SK-N-SH treated with all-trans-retinoic acid at 6 μM for 48 hours (cell line): ENCODE measurements around the gene FOXN3.
A peak's percentile ranks its signal among the peaks of the same experiment; 100 is the strongest.

ENCODE experiments used
- ATAC-seq: fragments of 200-7000 bp; cut with Tn5 transposase; 3 replicates; pipeline ENCODE4 v1.9.1; 2020; ENCODE audit warnings: mild to moderate bottlenecking, moderate library complexity
- ARNTL ChIP-seq: fragments of 450-650 bp; formaldehyde crosslinking; IDR thresholded peaks from 2 replicates; pipeline ENCODE4 v1.5.0; 2020; ENCODE audit warnings: low read depth, mild to moderate bottlenecking, moderate library complexity, borderline replicate concordance
- BACH2 ChIP-seq: fragments of 250-450 bp; sonication (Bioruptor Pico); IDR thresholded peaks from 2 replicates; pipeline ENCODE4 v1.9.0; 2021; ENCODE audit warnings: mild to moderate bottlenecking, borderline replicate concordance
- CSDC2 ChIP-seq: fragments of 250-450 bp; sonication (Bioruptor Pico); IDR thresholded peaks from 2 replicates; pipeline ENCODE4 v1.5.0; 2020; ENCODE audit warnings: mild to moderate bottlenecking, moderate library complexity
- ESRRG ChIP-seq: fragments of 250-450 bp; sonication (Bioruptor Pico); IDR thresholded peaks from 2 replicates; pipeline ENCODE4 v1.6.1; 2021; ENCODE audit warnings: mild to moderate bottlenecking
- GLIS3 ChIP-seq: fragments of 250-450 bp; sonication (Bioruptor Pico); IDR thresholded peaks from 2 replicates; pipeline ENCODE4 v1.5.0; 2020; ENCODE audit warnings: mild to moderate bottlenecking, moderate library complexity
- ISL1 ChIP-seq: fragments of 250-450 bp; sonication (Bioruptor Pico); IDR thresholded peaks from 2 replicates; pipeline ENCODE4 v2.1.2; 2022; ENCODE audit warnings: mild to moderate bottlenecking, moderate library complexity
- OSR1 ChIP-seq: fragments of 250-450 bp; sonication (Bioruptor Pico); IDR thresholded peaks from 2 replicates; pipeline ENCODE4 v1.8.0; 2022; ENCODE audit warnings: moderate library complexity, mild to moderate bottlenecking, inconsistent platforms
- PPARA ChIP-seq: fragments of 250-450 bp; sonication (Bioruptor Pico); IDR thresholded peaks from 2 replicates; pipeline ENCODE4 v1.5.0; 2020; ENCODE audit warnings: mild to moderate bottlenecking, borderline replicate concordance
- RARB ChIP-seq: fragments of 250-450 bp; sonication (Bioruptor Pico); IDR thresholded peaks from 2 replicates; pipeline ENCODE4 v1.8.0; 2021; ENCODE audit warnings: mild to moderate bottlenecking, moderate library complexity
- SNAI2 ChIP-seq: fragments of 250-450 bp; sonication (Bioruptor Pico); IDR thresholded peaks from 2 replicates; pipeline ENCODE4 v1.5.0; 2020; ENCODE audit warnings: mild to moderate bottlenecking, moderate library complexity
- TCF4 ChIP-seq: fragments of 250-450 bp; sonication (Bioruptor Pico); IDR thresholded peaks from 2 replicates; pipeline ENCODE4 v1.8.0; 2021; ENCODE audit warnings: mild to moderate bottlenecking, moderate library complexity, borderline replicate concordance
- TOX ChIP-seq: fragments of 250-450 bp; sonication (Bioruptor Pico); IDR thresholded peaks from 2 replicates; pipeline ENCODE4 v1.8.0; 2021; ENCODE audit warnings: mild to moderate bottlenecking, moderate library complexity, borderline replicate concordance
- ZC3H10 ChIP-seq: fragments of 250-450 bp; sonication (Bioruptor Pico); IDR thresholded peaks from 2 replicates; pipeline ENCODE4 v1.5.1; 2021; ENCODE audit warnings: mild to moderate bottlenecking, moderate library complexity
- ZFP3 ChIP-seq: fragments of 250-450 bp; sonication (Bioruptor Pico); IDR thresholded peaks from 2 replicates; pipeline ENCODE4 v1.5.0; 2020; ENCODE audit warnings: mild to moderate bottlenecking, moderate library complexity
- ZFP30 ChIP-seq: fragments of 450-650 bp; formaldehyde crosslinking; IDR thresholded peaks from 2 replicates; pipeline ENCODE4 v1.5.0; 2022; ENCODE audit warnings: mild to moderate bottlenecking, moderate library complexity
- ZNF565 ChIP-seq: fragments of 450-650 bp; formaldehyde crosslinking; conservative IDR thresholded peaks from 2 replicates; pipeline ENCODE4 v1.5.0; 2020; ENCODE audit warnings: low read depth, mild to moderate bottlenecking, moderate library complexity
- ZNF70 ChIP-seq: fragments of 450-650 bp; formaldehyde crosslinking; IDR thresholded peaks from 2 replicates; pipeline ENCODE4 v1.5.0; 2020; ENCODE audit warnings: mild to moderate bottlenecking, moderate library complexity
- ZNF8 ChIP-seq: fragments of 450-650 bp; formaldehyde crosslinking; IDR thresholded peaks from 2 replicates; pipeline ENCODE4 v1.5.0; 2020; ENCODE audit warnings: mild to moderate bottlenecking, moderate library complexity
- TF ChIP-seq, protein P1 (sequence below): fragments of 250-450 bp; sonication (Bioruptor Pico); IDR thresholded peaks from 2 replicates; pipeline ENCODE4 v1.8.0; 2020; ENCODE audit warnings: mild to moderate bottlenecking, moderate library complexity, borderline replicate concordance
- TF ChIP-seq, protein P2 (sequence below): fragments of 250-450 bp; sonication (Bioruptor Pico); IDR thresholded peaks from 2 replicates; pipeline ENCODE4 v1.8.0; 2021; ENCODE audit warnings: low read depth, mild to moderate bottlenecking, moderate library complexity, borderline replicate concordance
- TF ChIP-seq, protein P3 (sequence below): fragments of 250-450 bp; sonication (Bioruptor Pico); IDR thresholded peaks from 2 replicates; pipeline ENCODE4 v1.5.1; 2021; ENCODE audit warnings: mild to moderate bottlenecking, moderate library complexity
- TF ChIP-seq, protein P4 (sequence below): fragments of 250-450 bp; sonication (Bioruptor Pico); IDR thresholded peaks from 2 replicates; pipeline ENCODE4 v1.5.0; 2020; ENCODE audit warnings: mild to moderate bottlenecking, moderate library complexity
- TF ChIP-seq, protein P5 (sequence below): fragments of 250-450 bp; sonication (Bioruptor Pico); IDR thresholded peaks from 2 replicates; pipeline ENCODE4 v1.5.1; 2020; ENCODE audit warnings: low read depth, mild to moderate bottlenecking, moderate library complexity

FOXN3 gene, protein sequence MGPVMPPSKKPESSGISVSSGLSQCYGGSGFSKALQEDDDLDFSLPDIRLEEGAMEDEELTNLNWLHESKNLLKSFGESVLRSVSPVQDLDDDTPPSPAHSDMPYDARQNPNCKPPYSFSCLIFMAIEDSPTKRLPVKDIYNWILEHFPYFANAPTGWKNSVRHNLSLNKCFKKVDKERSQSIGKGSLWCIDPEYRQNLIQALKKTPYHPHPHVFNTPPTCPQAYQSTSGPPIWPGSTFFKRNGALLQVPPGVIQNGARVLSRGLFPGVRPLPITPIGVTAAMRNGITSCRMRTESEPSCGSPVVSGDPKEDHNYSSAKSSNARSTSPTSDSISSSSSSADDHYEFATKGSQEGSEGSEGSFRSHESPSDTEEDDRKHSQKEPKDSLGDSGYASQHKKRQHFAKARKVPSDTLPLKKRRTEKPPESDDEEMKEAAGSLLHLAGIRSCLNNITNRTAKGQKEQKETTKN

DNA sequence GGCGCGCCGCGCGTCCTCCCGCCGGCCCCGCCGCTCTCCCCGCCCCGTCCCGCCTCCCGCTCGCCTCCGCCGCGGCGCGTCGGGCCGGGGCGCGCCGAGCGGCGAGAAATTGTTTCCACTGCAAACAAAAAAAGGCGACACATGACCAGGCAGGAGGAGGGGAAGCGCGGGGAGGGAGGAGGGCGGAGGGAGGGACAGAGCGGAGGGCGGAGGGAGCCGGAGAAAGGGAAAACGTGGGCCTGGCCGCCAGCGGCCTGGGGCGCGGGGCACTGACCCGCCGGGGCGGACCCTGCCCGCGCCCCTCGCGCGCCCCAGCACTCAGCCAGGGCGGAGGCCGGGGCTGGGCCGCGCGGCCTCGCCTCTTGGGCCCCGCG is at the start of gene FOXN3:
Gene FOXN3 (minus strand): TSS at position 143 of the 374 bp plus-strand sequence. CDS start 4,757 bp downstream, outside the sequence.
- TF ChIP-seq CSDC2 (CRISPR knock-in tag) = no peak
- TF ChIP-seq ESRRG (CRISPR knock-in tag) = no peak
- TF ChIP-seq, protein P1, sequence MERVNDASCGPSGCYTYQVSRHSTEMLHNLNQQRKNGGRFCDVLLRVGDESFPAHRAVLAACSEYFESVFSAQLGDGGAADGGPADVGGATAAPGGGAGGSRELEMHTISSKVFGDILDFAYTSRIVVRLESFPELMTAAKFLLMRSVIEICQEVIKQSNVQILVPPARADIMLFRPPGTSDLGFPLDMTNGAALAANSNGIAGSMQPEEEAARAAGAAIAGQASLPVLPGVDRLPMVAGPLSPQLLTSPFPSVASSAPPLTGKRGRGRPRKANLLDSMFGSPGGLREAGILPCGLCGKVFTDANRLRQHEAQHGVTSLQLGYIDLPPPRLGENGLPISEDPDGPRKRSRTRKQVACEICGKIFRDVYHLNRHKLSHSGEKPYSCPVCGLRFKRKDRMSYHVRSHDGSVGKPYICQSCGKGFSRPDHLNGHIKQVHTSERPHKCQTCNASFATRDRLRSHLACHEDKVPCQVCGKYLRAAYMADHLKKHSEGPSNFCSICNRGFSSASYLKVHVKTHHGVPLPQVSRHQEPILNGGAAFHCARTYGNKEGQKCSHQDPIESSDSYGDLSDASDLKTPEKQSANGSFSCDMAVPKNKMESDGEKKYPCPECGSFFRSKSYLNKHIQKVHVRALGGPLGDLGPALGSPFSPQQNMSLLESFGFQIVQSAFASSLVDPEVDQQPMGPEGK (CRISPR knock-in tag) = no peak
- TF ChIP-seq TCF4 = no peak
- no peak for TF ChIP-seq PPARA (CRISPR knock-in tag)
- TF ChIP-seq OSR1 = no peak
- no peak for TF ChIP-seq ZNF8 (CRISPR knock-in tag)
- TF ChIP-seq ARNTL = no peak
- no peak for TF ChIP-seq GLIS3
- no peak for TF ChIP-seq ZFP30
- no peak for TF ChIP-seq ISL1
- no peak for TF ChIP-seq ZNF70
- TF ChIP-seq, protein P2, sequence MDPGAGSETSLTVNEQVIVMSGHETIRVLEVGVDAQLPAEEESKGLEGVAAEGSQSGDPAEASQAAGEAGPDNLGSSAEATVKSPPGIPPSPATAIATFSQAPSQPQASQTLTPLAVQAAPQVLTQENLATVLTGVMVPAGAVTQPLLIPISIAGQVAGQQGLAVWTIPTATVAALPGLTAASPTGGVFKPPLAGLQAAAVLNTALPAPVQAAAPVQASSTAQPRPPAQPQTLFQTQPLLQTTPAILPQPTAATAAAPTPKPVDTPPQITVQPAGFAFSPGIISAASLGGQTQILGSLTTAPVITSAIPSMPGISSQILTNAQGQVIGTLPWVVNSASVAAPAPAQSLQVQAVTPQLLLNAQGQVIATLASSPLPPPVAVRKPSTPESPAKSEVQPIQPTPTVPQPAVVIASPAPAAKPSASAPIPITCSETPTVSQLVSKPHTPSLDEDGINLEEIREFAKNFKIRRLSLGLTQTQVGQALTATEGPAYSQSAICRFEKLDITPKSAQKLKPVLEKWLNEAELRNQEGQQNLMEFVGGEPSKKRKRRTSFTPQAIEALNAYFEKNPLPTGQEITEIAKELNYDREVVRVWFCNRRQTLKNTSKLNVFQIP = no peak
- TF ChIP-seq ZFP3 (CRISPR knock-in tag) = no peak
- no peak for TF ChIP-seq RARB (CRISPR knock-in tag)
- TF ChIP-seq ZNF565 (CRISPR knock-in tag) = no peak
- TF ChIP-seq, protein P3, sequence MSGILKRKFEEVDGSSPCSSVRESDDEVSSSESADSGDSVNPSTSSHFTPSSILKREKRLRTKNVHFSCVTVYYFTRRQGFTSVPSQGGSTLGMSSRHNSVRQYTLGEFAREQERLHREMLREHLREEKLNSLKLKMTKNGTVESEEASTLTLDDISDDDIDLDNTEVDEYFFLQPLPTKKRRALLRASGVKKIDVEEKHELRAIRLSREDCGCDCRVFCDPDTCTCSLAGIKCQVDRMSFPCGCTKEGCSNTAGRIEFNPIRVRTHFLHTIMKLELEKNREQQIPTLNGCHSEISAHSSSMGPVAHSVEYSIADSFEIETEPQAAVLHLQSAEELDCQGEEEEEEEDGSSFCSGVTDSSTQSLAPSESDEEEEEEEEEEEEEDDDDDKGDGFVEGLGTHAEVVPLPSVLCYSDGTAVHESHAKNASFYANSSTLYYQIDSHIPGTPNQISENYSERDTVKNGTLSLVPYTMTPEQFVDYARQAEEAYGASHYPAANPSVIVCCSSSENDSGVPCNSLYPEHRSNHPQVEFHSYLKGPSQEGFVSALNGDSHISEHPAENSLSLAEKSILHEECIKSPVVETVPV (CRISPR knock-in tag) = no peak
- TF ChIP-seq, protein P4, sequence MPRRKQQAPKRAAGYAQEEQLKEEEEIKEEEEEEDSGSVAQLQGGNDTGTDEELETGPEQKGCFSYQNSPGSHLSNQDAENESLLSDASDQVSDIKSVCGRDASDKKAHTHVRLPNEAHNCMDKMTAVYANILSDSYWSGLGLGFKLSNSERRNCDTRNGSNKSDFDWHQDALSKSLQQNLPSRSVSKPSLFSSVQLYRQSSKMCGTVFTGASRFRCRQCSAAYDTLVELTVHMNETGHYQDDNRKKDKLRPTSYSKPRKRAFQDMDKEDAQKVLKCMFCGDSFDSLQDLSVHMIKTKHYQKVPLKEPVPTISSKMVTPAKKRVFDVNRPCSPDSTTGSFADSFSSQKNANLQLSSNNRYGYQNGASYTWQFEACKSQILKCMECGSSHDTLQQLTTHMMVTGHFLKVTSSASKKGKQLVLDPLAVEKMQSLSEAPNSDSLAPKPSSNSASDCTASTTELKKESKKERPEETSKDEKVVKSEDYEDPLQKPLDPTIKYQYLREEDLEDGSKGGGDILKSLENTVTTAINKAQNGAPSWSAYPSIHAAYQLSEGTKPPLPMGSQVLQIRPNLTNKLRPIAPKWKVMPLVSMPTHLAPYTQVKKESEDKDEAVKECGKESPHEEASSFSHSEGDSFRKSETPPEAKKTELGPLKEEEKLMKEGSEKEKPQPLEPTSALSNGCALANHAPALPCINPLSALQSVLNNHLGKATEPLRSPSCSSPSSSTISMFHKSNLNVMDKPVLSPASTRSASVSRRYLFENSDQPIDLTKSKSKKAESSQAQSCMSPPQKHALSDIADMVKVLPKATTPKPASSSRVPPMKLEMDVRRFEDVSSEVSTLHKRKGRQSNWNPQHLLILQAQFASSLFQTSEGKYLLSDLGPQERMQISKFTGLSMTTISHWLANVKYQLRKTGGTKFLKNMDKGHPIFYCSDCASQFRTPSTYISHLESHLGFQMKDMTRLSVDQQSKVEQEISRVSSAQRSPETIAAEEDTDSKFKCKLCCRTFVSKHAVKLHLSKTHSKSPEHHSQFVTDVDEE = no peak
- TF ChIP-seq, protein P5, sequence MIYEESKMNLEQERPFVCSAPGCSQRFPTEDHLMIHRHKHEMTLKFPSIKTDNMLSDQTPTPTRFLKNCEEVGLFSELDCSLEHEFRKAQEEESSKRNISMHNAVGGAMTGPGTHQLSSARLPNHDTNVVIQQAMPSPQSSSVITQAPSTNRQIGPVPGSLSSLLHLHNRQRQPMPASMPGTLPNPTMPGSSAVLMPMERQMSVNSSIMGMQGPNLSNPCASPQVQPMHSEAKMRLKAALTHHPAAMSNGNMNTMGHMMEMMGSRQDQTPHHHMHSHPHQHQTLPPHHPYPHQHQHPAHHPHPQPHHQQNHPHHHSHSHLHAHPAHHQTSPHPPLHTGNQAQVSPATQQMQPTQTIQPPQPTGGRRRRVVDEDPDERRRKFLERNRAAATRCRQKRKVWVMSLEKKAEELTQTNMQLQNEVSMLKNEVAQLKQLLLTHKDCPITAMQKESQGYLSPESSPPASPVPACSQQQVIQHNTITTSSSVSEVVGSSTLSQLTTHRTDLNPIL (CRISPR knock-in tag) = no peak
- TF ChIP-seq ZC3H10 (CRISPR knock-in tag) = no peak
- peak; percentile 32 for ATAC-seq

DNA sequence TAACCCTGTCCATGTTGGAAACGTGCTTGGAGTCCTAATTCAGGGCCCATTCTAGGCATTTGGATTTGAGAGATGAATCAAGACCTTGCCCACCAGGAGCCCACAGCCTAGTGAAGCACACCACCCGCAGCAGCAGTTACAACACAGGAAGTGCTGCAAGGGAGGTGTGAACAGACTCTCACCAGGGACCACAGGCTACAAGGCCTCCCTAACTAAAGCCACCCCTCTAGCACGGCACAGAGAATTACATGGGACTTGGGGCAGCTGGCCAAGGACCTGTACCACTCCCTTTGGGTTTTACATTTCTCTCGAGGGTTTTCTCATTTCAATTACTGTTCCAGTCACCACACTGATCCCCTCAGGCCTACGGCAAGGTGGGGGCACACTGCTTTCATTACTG is 49.5 kb upstream of the FOXN3 start:
- TF ChIP-seq ARNTL (no peak), ZNF8 (CRISPR knock-in tag) (no peak), BACH2 (CRISPR knock-in tag) (no peak), TOX (CRISPR knock-in tag) (no peak), OSR1 (no peak), ZNF565 (CRISPR knock-in tag) (no peak), ZFP30 (no peak), SNAI2 (CRISPR knock-in tag) (no peak)
- TF ChIP-seq, protein P2 = no peak
- TF ChIP-seq, protein P3 (CRISPR knock-in tag) = no peak
- ATAC-seq = no peak
